IPS-NIHi7 (cell line): ENCODE measurements around the gene MRPS34.
A peak's percentile ranks its signal among the peaks of the same experiment; 100 is the strongest.
"Not testable (repeated sequence)": the region's sequence is repeated elsewhere in the genome, so short reads cannot be mapped to it uniquely, and the experiment has no call there.

Experiments used
- DNase-seq: peaks from one replicate; pipeline ENCODE4 v3.0.0; 2012; ENCODE audit warnings: mixed read lengths; ENCODE audit errors: extremely low spot score

Gene MRPS34

DNA sequence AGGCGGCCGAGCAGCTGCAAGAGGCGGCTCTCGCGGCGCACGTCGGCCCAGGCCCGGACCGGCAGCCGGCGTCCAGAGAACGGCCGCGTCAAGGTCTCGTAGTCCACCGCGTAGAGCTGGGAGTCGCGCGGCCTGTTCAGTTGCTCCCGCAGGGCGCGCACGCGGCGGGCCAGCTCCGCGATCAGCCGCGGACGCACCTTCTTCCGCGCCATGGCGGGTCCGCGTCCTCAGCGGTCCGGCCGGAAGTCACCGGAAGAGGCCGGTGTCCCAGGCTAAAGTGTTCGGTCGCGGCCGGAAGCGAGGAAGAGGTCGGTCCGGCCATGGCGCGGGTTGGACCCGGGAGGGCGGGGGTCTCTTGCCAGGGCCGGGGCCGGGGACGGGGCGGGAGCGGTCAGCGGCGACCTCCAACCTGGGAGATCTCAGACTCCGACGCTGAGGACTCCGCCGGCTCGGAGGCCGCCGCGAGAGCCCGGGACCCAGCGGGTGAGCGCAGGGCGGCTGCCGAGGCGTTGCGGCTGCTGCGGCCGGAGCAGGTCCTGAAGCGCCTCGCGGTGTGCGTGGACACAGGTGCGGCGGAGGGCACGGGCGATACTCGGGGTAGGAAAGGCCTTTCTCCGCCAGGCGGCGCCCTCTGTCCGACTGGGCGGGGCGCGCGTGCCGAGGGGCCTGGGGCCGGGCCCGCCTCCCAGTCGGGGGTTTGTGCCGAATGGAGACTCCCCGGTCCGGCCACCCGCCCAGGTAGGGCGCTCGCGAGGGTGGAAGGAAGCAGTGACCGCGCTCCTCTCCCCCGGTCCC is at the start of gene MRPS34:
Gene MRPS34 (minus strand): TSS at position 227 of the 795 bp plus-strand sequence. CDS start 15 bp downstream, at position 212.
- peak; percentile 84 for DNase-seq

DNA sequence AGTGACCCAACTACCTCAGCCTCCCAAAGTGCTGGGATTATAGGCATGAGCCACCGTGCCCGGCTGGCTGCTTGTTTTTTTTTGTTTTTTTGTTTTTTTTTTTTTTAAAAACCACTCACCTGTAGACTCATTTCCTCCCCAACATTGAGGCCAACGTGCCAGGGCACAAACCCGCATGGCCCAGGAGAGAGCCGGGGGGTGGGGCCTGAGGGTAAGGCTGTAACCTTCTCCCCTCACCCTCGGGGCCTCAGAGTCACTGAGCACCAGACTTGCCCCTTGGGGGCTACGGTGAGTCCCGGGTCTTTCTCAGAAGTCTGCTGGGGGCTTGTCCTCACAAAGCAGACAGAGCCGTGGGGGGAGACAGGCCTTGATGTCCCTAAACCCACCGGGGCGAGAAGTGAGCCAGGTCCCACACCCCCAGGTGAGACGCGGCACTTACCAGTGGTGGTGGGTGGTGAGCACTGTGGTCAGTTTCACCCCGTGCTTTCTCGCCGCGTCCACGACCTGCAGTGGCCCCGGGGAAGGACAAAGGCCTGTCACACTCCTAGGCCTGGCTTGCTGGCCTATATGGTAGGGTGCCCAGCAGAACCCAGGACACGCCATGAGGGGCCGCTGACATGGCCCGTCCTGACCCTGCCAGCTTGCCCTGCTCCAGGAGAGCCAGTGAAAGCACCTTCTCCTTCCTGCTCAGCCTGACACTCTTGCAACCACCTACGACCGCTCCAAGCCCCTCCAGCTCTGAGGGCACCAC is 49.1 kb upstream of the MRPS34 start:
- DNase-seq, result no peak

DNA sequence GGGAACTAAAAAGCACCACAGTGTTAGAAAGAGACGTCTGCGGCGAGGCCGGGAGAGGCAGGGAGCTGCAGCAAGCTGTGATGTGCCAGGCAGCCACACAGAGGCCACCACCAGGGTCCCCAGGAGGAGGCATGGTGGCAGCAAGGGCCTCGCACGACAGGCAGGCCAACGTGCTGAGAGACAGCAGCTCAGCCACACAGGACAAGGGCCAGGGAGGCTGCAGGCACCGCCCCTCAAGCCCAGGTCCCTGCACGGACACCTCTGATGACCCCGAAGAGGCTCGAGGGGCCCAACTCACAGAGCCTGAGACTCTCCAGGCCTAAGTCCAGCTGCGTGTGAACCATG is 48.0 kb upstream of the MRPS34 start:
- DNase-seq, result no peak

DNA sequence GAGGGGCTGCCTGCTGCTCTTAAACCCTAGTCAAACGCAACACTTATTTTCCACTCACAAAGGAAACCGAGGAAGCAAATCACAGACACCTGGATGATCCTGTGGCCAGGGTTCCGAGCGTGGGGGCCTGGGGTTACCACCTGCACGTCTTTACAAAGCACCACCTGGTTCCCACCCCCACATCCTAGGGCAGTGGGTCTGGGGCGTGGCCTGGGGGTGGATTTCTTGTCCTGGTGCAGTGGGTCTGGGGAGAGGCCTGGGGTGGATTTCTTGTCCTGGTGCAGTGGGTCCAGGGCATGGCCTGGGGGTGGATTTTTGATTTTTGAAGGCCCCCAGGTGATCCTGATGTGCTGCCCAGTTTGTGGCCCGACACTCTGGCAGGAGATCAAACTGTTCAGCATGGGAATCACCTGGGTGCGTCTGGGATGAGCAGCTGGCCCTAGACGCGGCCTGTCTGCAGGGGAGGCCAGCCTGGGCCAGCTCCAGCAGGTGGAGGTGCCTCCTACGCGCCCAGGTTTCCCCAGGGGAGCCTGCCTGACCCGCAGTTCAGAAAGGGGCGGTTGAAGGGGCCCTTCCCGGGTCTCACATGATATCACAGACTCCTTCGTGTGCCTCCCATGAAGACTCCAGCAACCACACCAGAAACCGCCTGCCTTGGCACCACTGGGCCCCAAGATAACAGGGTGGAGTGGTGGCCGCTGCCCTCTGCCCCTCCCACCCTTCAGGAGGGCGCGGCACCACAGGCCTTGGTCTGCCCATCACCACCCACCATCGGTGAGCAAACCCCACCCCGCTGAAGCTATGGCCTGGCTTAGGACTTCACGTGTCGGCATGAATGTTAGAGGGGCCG is 47.4 kb upstream of the MRPS34 start:
- no peak for DNase-seq

DNA sequence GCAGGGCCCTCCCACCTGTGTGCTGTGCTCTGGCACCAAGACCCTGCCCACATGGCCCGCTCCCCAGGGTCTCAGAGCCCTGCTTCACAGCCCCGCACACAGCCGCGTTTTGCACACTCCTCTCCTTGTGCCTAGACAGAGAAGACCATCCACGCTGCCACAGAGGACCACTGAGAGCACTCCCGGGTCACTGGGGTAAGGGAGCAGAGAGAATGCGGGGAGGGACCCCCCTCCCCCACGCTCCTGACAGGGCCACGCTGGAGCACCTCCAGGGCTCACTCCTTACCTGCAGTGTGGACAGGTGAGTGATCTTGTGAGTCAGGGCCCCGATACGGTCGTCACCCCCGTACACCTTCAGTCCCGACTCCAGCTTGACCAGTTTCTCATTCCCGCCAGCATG is 46.7 kb upstream of the MRPS34 start:
- DNase-seq, result no peak

DNA sequence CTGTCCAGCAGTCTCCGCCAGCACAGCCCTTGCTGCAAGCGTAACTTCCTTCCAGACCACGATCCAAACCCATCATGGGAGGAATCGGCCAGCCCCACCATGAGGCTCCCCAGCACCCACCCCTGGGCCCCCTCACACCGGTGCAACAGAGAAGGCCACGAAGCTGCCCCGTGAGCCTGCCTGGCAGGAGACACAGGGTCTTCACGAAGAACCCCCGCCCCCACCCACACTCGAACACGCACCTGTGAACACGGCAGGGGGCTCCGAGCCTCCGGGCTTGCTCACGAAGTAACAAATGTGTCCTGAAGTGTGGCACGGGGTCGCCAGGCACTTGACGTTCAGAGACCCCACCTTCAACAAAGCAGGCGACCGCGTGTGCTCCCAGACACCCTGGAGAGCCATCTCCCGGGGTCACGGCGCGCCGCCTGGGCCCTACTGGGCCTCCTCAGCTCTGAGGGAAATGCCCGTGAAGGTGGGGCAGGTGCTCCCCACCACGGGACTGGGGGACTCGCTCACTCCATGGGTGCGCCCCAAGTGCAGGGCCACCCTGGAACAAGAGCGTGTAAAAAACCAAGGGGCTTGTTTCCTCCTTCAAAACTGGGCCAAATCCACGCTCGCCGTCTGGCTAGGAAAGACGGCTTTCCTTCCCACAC is 46.1 kb upstream of the MRPS34 start:
- no peak for DNase-seq

DNA sequence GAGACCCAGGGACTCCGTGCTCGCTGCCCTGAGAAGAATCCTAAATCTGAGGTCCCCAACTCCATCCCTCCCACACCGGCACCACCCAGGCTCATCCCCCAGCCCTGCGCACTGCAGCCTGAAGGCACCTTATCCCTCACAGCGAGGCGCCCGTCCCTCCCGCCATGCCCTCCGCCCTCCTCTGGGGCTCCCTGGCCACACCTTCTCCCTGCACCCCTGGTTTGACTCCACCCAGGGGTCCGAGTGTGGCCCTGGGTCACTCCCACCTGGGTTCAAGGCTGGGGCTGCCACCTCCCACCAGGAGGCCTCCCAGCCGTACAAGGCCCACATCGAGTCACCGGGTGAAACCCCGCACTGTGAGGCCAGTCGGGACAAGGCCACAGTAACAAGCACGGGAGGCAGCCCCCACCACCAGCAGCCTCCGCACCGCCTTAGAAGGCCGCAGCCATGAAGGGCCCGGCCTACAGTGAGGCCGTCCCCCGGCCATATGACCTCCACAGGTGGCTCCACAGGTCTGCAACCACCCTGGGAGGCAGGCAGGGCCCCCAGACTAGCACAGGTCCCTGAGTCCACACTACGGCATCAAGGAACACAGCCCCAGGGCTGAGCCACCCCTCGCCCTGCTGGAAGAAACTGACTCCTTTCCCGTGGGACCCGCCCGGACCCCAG is 45.4 kb upstream of the MRPS34 start:
- no peak for DNase-seq

DNA sequence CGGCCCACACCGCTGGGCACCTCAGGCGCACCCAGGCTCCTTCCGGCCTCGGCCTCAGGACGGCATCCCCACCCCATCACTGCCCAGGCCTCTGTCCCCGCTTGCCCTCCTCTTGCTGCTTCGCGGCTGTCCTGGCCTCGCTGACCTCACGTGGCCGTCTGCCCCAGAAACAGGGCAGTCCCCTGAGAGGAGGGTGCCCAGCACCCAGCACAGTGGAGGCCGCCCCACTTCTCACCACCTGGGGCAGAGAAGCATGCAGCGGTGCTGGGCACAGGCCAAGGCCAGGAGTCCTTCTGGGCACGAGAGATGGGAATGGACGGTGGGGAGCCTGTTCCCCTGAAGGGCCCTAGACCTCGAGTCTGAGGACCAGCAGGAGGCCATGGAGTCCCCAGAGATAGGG is 44.8 kb upstream of the MRPS34 start:
- DNase-seq, result no peak

DNA sequence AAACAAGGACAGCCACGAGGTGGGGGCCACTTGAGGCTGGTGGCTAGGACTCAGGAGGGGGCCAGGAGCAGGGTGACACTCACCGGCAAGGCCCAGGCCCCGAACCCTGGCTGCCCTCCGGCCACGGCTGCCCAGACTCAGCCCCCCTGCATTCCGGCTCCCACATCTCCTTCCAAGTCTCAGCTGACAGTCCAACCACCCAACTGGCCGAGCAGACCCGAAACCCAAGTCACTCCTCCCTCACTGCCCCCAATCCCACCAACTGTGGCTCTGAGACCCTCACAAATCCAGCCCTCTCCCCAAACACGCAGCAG is 44.3 kb upstream of the MRPS34 start:
- no peak for DNase-seq

DNA sequence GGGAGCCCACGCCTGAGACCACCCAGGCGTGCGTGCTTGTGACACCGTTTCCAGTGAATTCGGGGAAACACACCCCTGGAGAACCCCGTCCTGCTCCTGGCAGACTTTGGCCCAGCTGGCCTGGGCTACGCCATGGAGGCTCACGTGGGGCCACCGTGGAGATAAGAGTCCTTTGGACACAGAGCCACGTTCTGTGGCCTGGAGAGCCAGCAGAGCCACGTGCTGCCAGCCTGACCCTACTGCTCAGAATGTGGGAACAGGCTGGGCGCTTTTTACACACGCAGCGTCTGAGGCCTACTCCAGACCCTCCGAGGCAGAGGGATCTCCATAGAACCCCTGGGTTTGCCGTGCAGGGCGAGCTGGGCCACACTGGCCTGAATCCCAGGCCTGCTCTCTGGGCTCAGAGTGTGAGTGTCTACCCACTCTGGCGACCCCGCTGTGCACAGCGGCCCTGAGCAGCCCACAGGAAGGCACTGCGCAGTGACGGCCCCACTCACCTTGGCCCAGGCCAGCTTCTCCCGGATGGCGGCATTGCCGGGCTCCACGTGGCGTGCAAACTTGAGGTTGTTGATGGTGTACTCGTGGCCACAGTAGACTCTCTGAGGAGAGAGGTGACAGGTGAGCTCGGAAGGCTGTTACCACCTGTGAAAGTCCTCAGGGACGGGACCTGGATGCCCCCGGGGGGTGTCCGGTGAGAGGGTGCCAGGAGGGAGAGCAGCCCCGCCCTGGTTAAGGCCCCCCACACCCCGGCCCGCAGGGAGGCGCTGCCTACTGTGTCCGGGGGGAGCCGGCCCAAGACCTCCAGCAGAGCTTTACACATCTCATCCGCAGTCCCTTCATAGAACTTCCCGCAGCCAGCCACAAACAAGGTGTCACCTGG is 43.7 kb upstream of the MRPS34 start:
- no peak for DNase-seq

DNA sequence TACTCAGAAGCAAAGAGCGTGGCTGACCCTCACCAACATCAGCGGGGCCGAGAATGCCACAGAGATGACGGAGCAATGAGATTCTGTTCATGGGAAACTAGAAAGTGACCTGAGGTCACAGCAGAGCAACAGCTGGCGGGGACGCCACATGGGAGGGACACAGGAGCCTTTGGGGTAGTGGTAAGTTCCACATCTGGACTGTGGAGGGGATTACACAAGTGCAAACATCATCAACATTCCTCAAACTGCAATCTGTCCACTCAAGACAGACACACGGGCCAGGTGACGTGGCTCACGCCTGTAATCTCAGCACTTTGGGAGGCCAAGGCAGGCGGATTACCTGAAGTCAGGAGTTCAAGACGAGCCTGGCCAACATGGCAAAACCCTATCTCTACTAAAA is 42.5 kb upstream of the MRPS34 start:
- no peak for DNase-seq

DNA sequence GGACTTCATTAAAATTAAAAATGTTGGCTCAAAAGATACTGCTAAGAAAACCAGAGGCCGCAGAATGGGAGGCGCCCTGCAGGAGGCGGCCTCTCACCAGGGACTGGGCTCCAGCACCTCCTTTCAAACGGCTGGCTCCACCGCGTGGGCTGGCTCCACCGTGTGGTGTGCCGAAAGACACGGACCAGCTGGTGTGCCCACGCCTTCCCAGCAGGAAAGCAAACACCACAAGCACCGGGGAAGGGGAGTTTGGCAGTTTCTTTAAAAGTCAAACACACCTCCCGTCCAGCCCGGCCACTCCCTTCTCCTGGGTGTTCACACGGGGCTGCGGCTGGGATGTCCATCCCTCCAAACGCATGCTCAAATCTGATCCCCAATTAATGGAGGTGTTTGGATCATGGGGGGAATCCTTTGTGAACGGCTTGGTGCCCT is 39.8 kb upstream of the MRPS34 start:
- peak; percentile 81 for DNase-seq

DNA sequence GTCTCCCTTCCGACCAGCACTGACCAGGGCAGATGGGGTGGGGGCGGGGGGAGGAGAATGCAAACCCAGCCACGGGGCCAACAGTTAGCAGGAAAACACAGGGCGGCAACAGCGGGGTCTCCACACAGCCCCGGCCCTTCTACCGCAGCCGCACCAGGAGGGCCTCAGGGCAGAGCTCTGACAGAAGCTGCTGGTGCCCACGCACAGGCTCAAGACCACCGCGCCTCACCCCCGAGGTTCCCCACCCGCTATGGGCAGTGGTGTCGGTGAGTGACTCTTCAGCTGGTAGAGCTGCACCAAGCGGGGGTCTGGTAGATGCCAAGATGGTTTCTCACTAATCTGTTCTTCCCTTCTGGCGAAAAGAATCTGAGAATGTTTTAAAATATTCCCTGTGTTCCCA is 37.6 kb upstream of the MRPS34 start:
- no peak for DNase-seq

DNA sequence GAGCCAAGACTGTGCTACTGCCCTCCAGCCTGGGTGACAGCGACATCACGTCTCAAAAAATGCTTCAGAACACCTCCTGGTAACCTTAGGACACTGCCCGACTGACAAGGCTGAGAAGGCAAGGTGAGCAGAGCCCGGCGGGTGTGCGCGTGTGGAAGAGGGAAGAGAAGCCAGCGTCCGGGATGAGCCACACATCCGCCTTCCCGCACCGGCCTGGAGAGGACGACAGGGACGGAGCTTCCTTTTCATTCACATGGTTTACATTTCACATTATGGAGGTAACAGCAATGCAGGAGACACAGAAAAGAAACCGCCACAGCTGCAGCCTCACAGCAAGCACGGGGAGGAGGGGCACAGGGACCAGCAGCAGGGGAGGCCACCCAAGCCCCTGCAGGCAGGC is 37.2 kb upstream of the MRPS34 start:
- no peak for DNase-seq

DNA sequence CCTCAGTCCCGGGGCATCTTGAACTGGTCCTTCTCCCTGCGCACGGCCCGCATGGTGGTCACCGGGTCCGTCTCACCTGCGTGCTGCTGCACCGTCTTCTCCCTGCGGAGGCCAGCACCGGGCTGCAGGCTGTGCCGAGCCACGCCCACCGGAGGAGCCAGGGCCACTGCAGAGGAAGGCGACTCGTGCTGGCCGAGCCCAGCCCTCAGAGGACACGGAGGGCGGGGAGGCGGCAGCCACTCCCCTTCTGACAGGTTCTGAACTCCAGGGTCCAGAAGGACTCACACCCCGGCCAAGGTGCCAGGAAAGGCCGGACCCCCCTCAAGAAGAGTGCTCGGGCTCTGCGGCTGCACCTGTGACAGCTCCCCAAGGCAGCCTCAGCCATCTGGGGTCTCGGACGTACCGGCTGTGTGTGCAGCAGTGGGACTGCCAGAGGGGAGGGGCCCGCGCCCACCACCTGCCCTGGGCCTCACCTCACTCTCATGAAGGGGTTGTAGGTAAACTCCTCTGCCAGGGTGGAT is 36.4 kb upstream of the MRPS34 start:
- DNase-seq, result peak; percentile 70

DNA sequence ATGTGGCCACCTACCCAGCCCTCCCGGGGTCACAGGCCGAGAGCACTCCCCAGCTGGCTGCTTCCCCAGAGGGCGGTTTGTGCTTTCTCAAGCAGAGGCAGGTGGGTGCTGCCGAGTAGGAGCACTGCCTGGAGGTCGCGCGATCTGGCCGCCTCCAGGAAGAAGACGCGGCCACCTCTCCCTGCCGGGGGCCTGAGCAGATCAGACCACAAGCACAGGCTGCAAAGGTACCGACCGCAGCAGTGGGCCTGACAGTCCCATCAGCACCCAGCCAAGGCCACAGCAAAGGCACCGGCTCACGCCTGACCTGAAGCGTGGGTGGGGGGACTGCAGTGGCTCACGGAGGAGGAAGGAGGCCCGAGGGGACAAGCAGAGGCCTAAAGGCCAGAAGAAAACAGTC is 35.8 kb upstream of the MRPS34 start:
- no peak for DNase-seq

DNA sequence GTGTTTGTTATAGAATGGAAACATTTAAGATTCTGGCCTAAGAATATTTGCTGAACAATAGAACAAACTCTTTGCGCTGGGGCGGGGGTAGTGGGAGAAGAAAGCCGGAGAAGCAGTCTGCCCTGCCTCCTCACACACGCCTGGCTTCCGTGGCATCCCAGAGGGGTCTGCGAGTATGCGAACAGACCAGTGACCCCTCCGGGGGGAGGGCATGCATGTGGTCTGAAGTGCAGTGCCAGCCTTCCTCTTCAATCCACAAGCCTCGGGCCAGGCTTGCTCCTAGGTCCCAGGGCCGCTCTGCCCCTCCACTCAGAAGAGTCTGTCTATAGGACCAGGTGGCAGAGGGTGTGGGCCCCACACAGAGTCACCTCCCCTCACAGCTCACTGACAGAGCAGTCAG is 34.7 kb upstream of the MRPS34 start:
- DNase-seq, result no peak

DNA sequence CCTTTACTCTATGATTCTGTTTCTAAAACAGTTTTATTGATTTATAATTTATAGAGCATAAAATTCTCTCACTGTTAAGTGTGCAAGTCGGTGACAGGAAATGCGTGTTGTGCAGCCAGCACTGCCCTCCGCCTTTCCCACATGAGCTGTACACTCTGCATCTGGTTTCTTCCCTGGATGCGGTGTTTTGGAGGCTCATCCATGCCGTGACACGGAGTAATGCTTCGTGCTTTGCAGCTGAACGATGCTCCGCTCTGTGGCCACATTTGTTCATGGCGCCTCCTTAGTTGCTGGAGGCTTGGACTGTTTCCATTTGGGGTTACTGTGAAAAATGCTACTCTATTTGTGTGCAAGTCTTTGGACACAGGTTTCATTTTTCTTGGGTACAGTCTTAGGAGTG is 27.8 kb upstream of the MRPS34 start:
- no peak for DNase-seq

DNA sequence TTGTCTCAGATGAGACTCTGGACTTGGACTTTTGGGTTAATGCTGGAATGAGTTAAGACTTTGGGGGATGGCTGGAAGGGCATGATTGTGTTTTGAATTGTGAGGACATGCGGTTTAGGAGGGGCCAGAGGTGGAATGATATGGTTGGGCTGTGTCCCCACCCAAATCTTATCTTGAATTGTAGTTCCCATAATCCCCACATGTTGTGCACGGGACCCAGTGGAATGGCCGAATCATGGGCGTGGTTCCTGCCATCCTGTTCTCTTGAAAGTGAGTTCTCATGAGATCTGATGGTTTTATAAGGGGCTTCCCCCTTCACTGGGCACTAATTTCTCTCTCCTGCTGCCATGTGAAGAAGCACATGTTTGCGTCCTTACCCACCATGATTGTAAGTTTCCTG is 26.3 kb upstream of the MRPS34 start:
- not testable (repeated sequence) for DNase-seq
